Duodenal mucosa (tissue), 2 donors: ENCODE results near the gene TBPL1.

ENCODE experiments used
- H3K27ac ChIP-seq: one replicate; pipeline ENCODE4 v1.7.0; 2013; ENCODE audit warnings: low read depth, low read length
- H3K27me3 ChIP-seq, 2 donors: one replicate each; pipeline ENCODE4 v1.7.0; 2013; ENCODE audit warnings: low read length in 2 of 2, control low read depth in 1 of 2; ENCODE audit not compliant: insufficient read depth in 2 of 2, control insufficient read depth in 1 of 2
- H3K36me3 ChIP-seq, 2 donors: one replicate each; pipeline ENCODE4 v1.7.0; 2013; ENCODE audit warnings: low read length in 2 of 2, control low read depth in 1 of 2; ENCODE audit not compliant: insufficient read depth in 2 of 2, control insufficient read depth in 1 of 2
- H3K4me1 ChIP-seq, 2 donors: one replicate each; pipeline ENCODE4 v1.7.0; 2013; ENCODE audit warnings: low read length in 2 of 2, control low read depth in 1 of 2; ENCODE audit not compliant: insufficient read depth in 2 of 2, control insufficient read depth in 1 of 2
- H3K4me3 ChIP-seq, 2 donors: one replicate each; pipeline ENCODE4 v1.7.0; 2013; ENCODE audit warnings: low read length in 2 of 2, low read depth in 1 of 2
- H3K9ac ChIP-seq, 2 donors: one replicate each; pipeline ENCODE4 v1.7.0; 2013; ENCODE audit warnings: low read length in 2 of 2, low read depth in 1 of 2
- H3K9me3 ChIP-seq, 2 donors: one replicate each; pipeline ENCODE4 v1.7.0; 2013; ENCODE audit warnings: low read length in 2 of 2, control low read depth in 1 of 2; ENCODE audit not compliant: control insufficient read depth in 1 of 2

TBPL1 gene

DNA sequence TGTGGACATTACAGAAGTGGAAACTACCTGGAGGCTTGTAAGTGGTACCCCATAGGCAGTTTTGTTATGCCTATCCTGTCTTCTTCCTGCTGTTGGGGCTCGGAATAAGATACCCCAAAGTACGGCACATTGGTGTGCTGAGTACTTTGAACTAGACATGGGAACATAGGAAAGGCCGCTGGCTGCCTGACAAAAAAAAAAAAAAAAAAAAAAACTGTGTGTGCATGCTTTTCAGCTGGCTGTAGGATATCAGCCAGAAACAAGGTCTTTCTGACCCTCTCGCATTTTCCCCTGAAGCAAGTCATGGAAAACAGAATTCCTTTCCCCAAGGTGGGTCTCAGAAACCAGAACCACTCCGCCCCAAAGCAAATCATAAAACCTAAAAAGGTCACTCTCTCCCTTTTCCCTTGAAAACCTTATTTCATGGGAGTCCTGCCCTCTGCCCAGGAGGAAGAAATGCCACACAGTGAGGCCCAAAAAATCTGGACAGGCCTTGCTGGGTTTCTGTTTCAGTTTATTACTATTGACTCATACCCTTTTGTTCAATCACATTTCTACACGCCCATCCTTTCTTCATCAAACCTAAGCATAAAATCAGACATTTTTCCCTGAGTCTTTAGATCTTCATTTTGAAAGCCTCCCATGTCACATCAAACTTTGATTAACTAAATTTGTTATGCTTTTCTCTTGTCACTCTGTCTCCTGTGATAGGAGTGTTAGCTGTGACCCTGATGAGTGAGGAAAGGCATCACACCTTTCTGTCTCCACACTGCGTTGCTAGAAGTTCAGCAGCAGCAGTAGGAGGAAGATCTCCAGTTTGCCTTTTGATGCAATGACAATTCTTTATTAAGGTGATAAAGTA is 82.2 kb downstream of the TBPL1 start:
- H3K27me3 ChIP-seq = no peaks in the 10 kb centered on the region
- H3K36me3 ChIP-seq = no peaks in the 10 kb centered on the region
- no peak overlapping the region for H3K9ac ChIP-seq
- H3K4me3 ChIP-seq = no peak overlapping the region
- H3K9me3 ChIP-seq = no peaks in the 10 kb centered on the region
- peaks cover 12 to 13% of the 10 kb centered on the region in 2 donors for H3K4me1 ChIP-seq
- no peak overlapping the region for H3K27ac ChIP-seq

DNA sequence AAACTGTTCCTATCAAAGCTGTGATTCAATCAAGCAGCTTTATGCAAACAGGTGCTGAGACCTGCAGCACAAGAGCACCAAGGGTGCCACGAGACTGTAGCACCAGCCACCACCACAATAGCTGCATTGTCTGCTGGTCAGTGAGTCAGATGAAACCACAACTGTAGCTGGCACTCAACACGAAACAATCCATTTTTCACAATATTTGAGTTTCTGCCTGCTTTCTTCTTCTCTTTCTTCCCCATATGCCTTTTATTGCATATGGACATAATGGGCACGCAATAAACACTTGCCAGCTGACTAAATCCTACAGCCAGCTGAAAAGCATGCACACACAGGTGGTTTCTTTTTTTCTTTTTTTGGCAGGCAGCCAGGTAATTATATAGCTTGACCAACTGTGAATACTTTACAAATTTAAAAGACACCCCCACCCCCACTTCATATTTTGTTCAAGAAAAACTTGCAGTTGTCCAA is 82.8 kb downstream of the TBPL1 start:
- Histone ChIP-seq H3K9ac (no peak overlapping the region), H3K4me1 (peaks cover 12 to 13% of the 10 kb centered on the region in 2 donors), H3K9me3 (no peaks in the 10 kb centered on the region), H3K27me3 (no peaks in the 10 kb centered on the region), H3K4me3 (no peak overlapping the region), H3K27ac (no peak overlapping the region), H3K36me3 (no peaks in the 10 kb centered on the region)

DNA sequence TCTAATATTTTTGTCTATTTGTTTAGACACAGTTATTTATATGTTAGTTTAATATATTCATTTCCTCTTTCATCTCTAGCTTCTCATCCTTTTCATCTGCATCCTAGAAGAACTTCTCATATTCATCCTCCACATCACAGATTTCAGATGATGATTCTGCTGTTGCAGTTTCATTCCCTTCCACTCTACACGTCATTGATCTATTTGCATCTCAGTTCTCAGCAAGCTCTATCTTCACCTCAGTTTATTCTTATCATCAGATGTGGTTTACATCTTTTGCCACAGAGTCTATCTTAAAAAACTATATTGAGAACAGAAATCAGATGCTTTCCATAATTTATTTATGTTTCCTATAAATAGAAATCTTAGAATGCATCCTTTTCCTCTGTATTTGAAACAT is 86.1 kb downstream of the TBPL1 start:
- H3K4me3 ChIP-seq = no peak overlapping the region
- peaks cover 12 to 13% of the 10 kb centered on the region in 2 donors for H3K4me1 ChIP-seq
- H3K27ac ChIP-seq = no peak overlapping the region
- H3K9me3 ChIP-seq = no peaks in the 10 kb centered on the region
- H3K9ac ChIP-seq = no peak overlapping the region
- H3K27me3 ChIP-seq = no peaks in the 10 kb centered on the region
- H3K36me3 ChIP-seq = no peaks in the 10 kb centered on the region
